Islet of Langerhans (tissue), 1 donor: Measurements from ENCODE around the gene VPS8.
"Not testable (repeated sequence)": the region's sequence is repeated elsewhere in the genome, so short reads cannot be mapped to it uniquely, and the experiment has no call there.

Experiments used
- FAIRE-seq: peaks from one replicate; lab custom pipeline; 2011; peaks lifted over from hg19 to GRCh38; lab: Jason Lieb, UNC

The VPS8 gene

GRCh38 chr3:184872200-184872599 is 60.2 kb downstream of the VPS8 start:
- FAIRE-seq = no peak

- no peak for FAIRE-seq
Observed at GRCh38 chr3:184873141-184873540, 61.2 kb downstream of the VPS8 start.

- peak; percentile 81 for FAIRE-seq
Observed at GRCh38 chr3:184874709-184875644, 63.0 kb downstream of the VPS8 start.

- no peak for FAIRE-seq
Observed at GRCh38 chr3:184880276-184881019, 68.5 kb downstream of the VPS8 start.

GRCh38 chr3:184884359-184885017 is 72.5 kb downstream of the VPS8 start:
- FAIRE-seq = no peak

GRCh38 chr3:184885112-184885511 is 73.1 kb downstream of the VPS8 start:
- FAIRE-seq = peak; percentile 30

- no peak for FAIRE-seq
Observed at GRCh38 chr3:184887574-184887973, 75.6 kb downstream of the VPS8 start.

GRCh38 chr3:184889312-184889904 is 77.4 kb downstream of the VPS8 start:
- no peak for FAIRE-seq

- no peak for FAIRE-seq
Observed at GRCh38 chr3:184894051-184894450, 82.1 kb downstream of the VPS8 start.

- FAIRE-seq = no peak
Observed at GRCh38 chr3:184895350-184895749, 83.4 kb downstream of the VPS8 start.

- no peak for FAIRE-seq
Observed at GRCh38 chr3:184896336-184896735, 84.4 kb downstream of the VPS8 start.

GRCh38 chr3:184899953-184900595 is 88.1 kb downstream of the VPS8 start:
- no peak for FAIRE-seq

GRCh38 chr3:184907031-184907430 is 95.1 kb downstream of the VPS8 start:
- FAIRE-seq = not testable (repeated sequence)

GRCh38 chr3:184907681-184908649 is 96.0 kb downstream of the VPS8 start:
- FAIRE-seq = no peak

GRCh38 chr3:184908859-184909258 is 96.9 kb downstream of the VPS8 start:
- no peak for FAIRE-seq

GRCh38 chr3:184910664-184911063 is 98.7 kb downstream of the VPS8 start:
- no peak for FAIRE-seq

- FAIRE-seq = no peak
Observed at GRCh38 chr3:184911570-184911969, 99.6 kb downstream of the VPS8 start.

GRCh38 chr3:184912163-184912562 is 100.2 kb downstream of the VPS8 start:
- no peak for FAIRE-seq

GRCh38 chr3:184914628-184915027 is 102.7 kb downstream of the VPS8 start:
- no peak for FAIRE-seq

GRCh38 chr3:184918750-184919149 is 106.8 kb downstream of the VPS8 start:
- FAIRE-seq = no peak

GRCh38 chr3:184919651-184920050 is 107.7 kb downstream of the VPS8 start:
- FAIRE-seq = no peak
